ENCODE results near the gene MAGED1.
A peak's percentile ranks its signal among the peaks of the same experiment; 100 is the strongest.

The MAGED1 gene

GRCh38 chrX:51891245-51891644, 2.2 kb upstream of the MAGED1 start:
- no peak overlapping the region for H3K27ac ChIP-seq
- H3K27me3 ChIP-seq (ENCODE audit: insufficient read depth, low read depth, severe bottlenecking), result peaks cover 5% of the 10 kb centered on the region
- no peak for DNase-seq
- H3K36me3 ChIP-seq, result no peaks in the 10 kb centered on the region
- TF ChIP-seq CTCF (IDR thresholded peaks at IDR 0.05; ENCODE audit: low read depth, low read length), result no peak
- no peak overlapping the region for H3K4me3 ChIP-seq (ENCODE audit: low read depth, low read length)
- no peaks in the 10 kb centered on the region for H3K9me3 ChIP-seq (ENCODE audit: severe bottlenecking)

DNA sequence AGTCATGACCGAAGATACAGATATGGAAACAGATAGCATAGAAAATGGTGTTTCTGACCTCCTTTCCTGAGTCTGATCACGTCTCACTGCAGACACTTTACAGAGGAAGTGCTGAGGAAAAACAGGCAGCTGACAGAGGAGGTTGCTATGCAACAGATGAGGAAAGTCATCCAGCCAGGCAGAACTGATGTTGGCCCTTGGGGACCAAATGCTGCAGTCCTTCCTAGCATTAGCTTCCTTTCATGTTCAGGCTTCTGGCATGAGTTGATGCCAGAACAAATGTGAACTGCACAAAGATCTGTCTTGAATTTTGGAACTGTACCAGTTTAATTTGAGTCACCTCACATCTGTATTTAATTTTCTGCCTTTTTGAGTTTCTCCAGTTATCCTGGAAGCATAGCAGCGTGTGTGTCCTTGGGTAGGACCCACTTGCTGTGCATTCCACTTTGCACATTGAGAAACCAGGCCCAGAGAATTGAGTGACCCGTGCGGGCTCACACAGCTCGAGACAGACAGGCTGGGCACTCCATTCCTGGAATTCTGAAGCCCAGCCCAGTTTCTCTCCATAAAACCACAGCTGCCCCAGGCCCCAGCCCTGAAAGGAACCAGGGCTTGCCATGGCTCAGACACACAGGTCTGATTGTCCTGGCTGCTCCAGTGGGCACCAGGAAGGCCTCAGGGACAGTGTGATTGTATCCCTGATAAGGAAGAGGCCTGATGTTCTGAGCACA, 1.4 kb upstream of the MAGED1 start:
- Histone ChIP-seq H3K27ac (no peak overlapping the region), H3K36me3 (no peaks in the 10 kb centered on the region), H3K9me3 (ENCODE audit: severe bottlenecking) (no peaks in the 10 kb centered on the region), H3K27me3 (ENCODE audit: insufficient read depth, low read depth, severe bottlenecking) (peaks cover 5% of the 10 kb centered on the region), H3K4me3 (ENCODE audit: low read depth, low read length) (no peak overlapping the region)
- no peak for TF ChIP-seq CTCF (IDR thresholded peaks at IDR 0.05; ENCODE audit: low read depth, low read length)
- no peak for DNase-seq

DNA sequence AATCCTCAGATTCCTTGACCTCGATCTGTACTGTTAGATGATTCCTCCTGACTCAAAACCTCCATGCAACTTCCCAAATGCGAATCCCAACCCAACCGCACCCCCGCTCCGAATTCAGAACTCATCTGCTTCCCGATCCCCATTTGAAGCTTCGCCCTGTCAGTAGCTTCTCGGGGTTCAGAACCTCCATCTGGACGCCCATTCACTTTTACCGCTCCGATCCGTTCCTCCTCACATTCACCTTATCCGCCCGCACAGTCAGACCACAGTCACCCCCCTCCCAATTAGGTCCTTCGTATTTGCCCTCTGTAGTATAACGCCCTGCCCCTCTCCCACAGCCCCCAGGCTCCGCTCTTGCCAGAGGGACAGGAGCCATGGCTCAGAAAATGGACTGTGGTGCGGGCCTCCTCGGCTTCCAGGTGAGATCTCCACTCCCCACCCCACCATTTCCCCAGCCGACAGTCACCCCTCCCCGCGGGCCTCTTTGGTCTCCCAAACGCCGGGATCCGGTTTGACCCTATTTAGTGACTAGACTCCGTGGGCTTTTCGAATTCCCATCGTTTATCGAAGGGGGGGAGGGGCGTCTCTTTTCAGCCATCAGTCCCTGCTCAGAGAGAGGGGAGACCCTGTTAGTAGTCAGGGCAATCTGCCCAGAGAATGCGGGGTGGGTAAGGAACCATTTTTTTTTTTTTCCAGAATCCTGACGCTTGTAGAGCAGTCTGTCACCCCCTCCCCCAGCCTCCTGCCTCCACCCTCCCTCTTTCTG, 691 bp downstream of the MAGED1 start:
- Histone ChIP-seq H3K4me3 (ENCODE audit: low read depth, low read length) (peak overlapping the region; percentile 46), H3K36me3 (no peaks in the 10 kb centered on the region; the same call in 1 of the 2 replicates), H3K27me3 (ENCODE audit: insufficient read depth, low read depth, severe bottlenecking) (peaks cover 3% of the 10 kb centered on the region), H3K27ac (no peak overlapping the region), H3K9me3 (ENCODE audit: severe bottlenecking) (no peaks in the 10 kb centered on the region)
- TF ChIP-seq CTCF (IDR thresholded peaks at IDR 0.05; ENCODE audit: low read depth, low read length), result no peak
- DNase-seq, result no peak

DNA sequence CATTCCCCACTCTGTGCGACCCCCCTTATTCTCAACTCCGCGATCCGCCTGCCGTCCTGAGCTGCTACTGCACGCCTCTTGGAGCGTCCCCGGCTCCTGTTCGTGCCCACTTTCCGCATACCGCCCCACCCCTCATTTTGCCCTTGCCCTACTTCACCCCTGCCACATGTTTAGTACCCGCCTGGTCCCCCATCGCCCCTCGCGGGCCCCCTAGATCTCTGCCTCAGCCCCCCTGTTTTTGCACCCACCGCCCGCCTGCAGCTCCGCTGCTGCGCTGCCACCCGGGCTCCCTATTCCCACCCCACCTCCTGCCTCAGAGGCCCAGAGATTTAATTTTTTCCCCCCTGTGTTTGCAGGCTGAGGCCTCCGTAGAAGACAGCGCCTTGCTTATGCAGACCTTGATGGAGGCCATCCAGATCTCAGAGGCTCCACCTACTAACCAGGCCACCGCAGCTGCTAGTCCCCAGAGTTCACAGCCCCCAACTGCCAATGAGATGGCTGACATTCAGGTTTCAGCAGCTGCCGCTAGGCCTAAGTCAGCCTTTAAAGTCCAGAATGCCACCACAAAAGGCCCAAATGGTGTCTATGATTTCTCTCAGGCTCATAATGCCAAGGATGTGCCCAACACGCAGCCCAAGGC, 1.4 kb downstream of the MAGED1 start:
- no peaks in the 10 kb centered on the region for H3K9me3 ChIP-seq (ENCODE audit: severe bottlenecking)
- no peaks in the 10 kb centered on the region; the same call in 1 of the 2 replicates for H3K36me3 ChIP-seq
- H3K27ac ChIP-seq, result no peak overlapping the region
- no peak for DNase-seq
- H3K27me3 ChIP-seq (ENCODE audit: insufficient read depth, low read depth, severe bottlenecking), result peaks cover 3% of the 10 kb centered on the region
- TF ChIP-seq CTCF (IDR thresholded peaks at IDR 0.05; ENCODE audit: low read depth, low read length), result no peak
- H3K4me3 ChIP-seq (ENCODE audit: low read depth, low read length), result peak overlapping the region; percentile 46

DNA sequence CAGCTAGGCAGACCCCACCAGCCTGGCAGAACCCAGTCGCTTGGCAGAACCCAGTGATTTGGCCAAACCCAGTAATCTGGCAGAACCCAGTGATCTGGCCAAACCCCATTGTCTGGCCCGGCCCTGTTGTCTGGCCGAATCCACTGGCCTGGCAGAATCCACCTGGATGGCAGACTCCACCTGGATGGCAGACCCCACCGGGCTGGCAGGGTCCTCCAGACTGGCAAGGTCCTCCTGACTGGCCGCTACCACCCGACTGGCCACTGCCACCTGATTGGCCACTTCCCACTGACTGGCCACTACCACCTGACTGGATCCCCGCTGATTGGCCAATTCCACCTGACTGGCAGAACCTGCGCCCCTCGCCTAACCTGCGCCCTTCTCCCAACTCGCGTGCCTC, 3.2 kb downstream of the MAGED1 start:
- Histone ChIP-seq H3K27ac (no peak overlapping the region), H3K9me3 (ENCODE audit: severe bottlenecking) (no peaks in the 10 kb centered on the region), H3K27me3 (ENCODE audit: insufficient read depth, low read depth, severe bottlenecking) (peaks cover 3% of the 10 kb centered on the region), H3K36me3 (no peaks in the 10 kb centered on the region; the same call in 1 of the 2 replicates), H3K4me3 (ENCODE audit: low read depth, low read length) (no peak overlapping the region)
- DNase-seq, result no peak
- no peak for TF ChIP-seq CTCF (IDR thresholded peaks at IDR 0.05; ENCODE audit: low read depth, low read length)

All from WERI-Rb-1 (cell line).